Measurements from ENCODE around the gene MBOAT2. TPM values are rescaled to one million over a fixed set of nuclear protein-coding genes. Genes with fewer than 3 reads are reported as not detected.

Gene MBOAT2
- total RNA-seq, 4 donors from 2014 or later, result 20.0 to 83.0 (median 30.3) TPM

GRCh38 chr2:9015998-9016397 is 12.5 kb upstream of the MBOAT2 start:
- Histone ChIP-seq H3K4me1 (no peaks in the 10 kb centered on the region), H3K27me3 (no peaks in the 10 kb centered on the region), H3K36me3 (no peaks in the 10 kb centered on the region), H3K4me3 (no peak overlapping the region), H3K27ac (no peak overlapping the region), H3K9me3 (no peaks in the 10 kb centered on the region)
- intact Hi-C loops (cut with DNase I; ENCODE audit: low total_unique reads), result no loop called here
- DNase-seq, result no peak
- no peak for TF ChIP-seq CTCF (IDR thresholded peaks at IDR 0.05)

- intact Hi-C loops (cut with DNase I; ENCODE audit: low total_unique reads), result no loop called here
- Histone ChIP-seq H3K9me3 (no peaks in the 10 kb centered on the region), H3K27me3 (no peaks in the 10 kb centered on the region), H3K4me1 (no peaks in the 10 kb centered on the region), H3K4me3 (no peak overlapping the region), H3K36me3 (no peaks in the 10 kb centered on the region), H3K27ac (no peak overlapping the region)
- TF ChIP-seq CTCF (IDR thresholded peaks at IDR 0.05), result no peak
- no peak for TF ChIP-seq POLR2A (IDR thresholded peaks at IDR 0.05)
- no peak for DNase-seq
These were observed 9.9 kb upstream of the MBOAT2 start for GRCh38 chr2:9013403-9013802.

DNA sequence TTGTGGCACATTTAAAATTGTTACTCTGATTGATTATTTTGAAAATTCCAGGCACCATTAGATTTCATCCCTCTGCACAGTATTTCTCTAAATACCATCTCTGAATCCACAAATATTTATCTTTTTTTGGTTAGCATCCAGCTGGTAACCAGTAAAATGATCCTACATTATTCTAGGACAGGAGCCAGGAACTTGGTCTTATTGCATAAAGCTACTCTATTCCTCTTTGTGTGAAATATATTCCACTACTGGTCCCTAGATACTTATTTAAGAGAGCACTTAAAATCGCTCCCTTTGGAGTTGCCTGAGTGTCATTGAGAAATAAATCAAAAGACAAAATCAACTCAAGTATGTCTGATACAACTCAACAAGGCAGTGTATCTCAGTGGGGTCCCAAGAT is 7.4 kb upstream of the MBOAT2 start:
- Histone ChIP-seq H3K36me3 (no peaks in the 10 kb centered on the region), H3K4me3 (no peak overlapping the region), H3K27ac (no peak overlapping the region), H3K4me1 (no peaks in the 10 kb centered on the region), H3K27me3 (no peaks in the 10 kb centered on the region), H3K9me3 (no peaks in the 10 kb centered on the region)
- no peak for TF ChIP-seq CTCF (IDR thresholded peaks at IDR 0.05)
- TF ChIP-seq POLR2A (IDR thresholded peaks at IDR 0.05), result no peak
- DNase-seq, result no peak
- intact Hi-C loops (cut with DNase I; ENCODE audit: low total_unique reads), result no loop called here

- H3K4me3 ChIP-seq, result no peak overlapping the region
- H3K27ac ChIP-seq, result no peak overlapping the region
- H3K27me3 ChIP-seq, result no peaks in the 10 kb centered on the region
- intact Hi-C loops (cut with DNase I; ENCODE audit: low total_unique reads), result no loop called here
- no peaks in the 10 kb centered on the region for H3K4me1 ChIP-seq
- no peaks in the 10 kb centered on the region for H3K36me3 ChIP-seq
- H3K9me3 ChIP-seq, result no peaks in the 10 kb centered on the region
- no peak for TF ChIP-seq CTCF (IDR thresholded peaks at IDR 0.05)
- no peak for TF ChIP-seq POLR2A (IDR thresholded peaks at IDR 0.05)
- DNase-seq, result no peak
These were observed 5.6 kb upstream of the MBOAT2 start for GRCh38 chr2:9008951-9009664.

- no peak overlapping the region for H3K4me3 ChIP-seq
- no peaks in the 10 kb centered on the region for H3K4me1 ChIP-seq
- TF ChIP-seq POLR2A (IDR thresholded peaks at IDR 0.05) (no peak), CTCF (IDR thresholded peaks at IDR 0.05) (no peak)
- DNase-seq, result no peak
- H3K27me3 ChIP-seq, result no peaks in the 10 kb centered on the region
- no peak overlapping the region for H3K27ac ChIP-seq
- intact Hi-C loops (cut with DNase I; ENCODE audit: low total_unique reads), result no loop called here
- H3K36me3 ChIP-seq, result no peaks in the 10 kb centered on the region
- no peaks in the 10 kb centered on the region for H3K9me3 ChIP-seq
These were observed 2.9 kb upstream of the MBOAT2 start for GRCh38 chr2:9006368-9006767.
